PC-9 (cell line): ENCODE data around the gene E2F6.

Experiments
- CTCF ChIP-seq: fragments of 200-600 bp; sonication (generic); conservative IDR thresholded peaks from 2 replicates; pipeline ENCODE4 v1.6.1; 2017; ENCODE audit warnings: mixed run types, antibody characterized with exemption, mild to moderate bottlenecking, moderate library complexity
- EZH2 ChIP-seq: fragments of 200-600 bp; sonication (generic); IDR thresholded peaks from 2 replicates; pipeline ENCODE4 v1.8.0; 2017; ENCODE audit warnings: antibody characterized with exemption, low read depth

GRCh38 chr2:11492244-11492643 lies 26.3 kb upstream of the E2F6 start:
- TF ChIP-seq EZH2: no peak
- TF ChIP-seq CTCF: no peak
